A549 (cell line): ENCODE results near the gene CHMP2B. TPM values are rescaled to one million over a fixed set of nuclear protein-coding genes. Genes with fewer than 3 reads are reported as not detected.

ENCODE experiments used
- ATAC-seq, 2 experiments: fragments of 200-7000 bp in 1 of 2; fragments of >200 bp in 1 of 2; cut with Nextera tagmentation in 1 of 2; cut with Tn5 transposase in 1 of 2; 3 replicates each; pipeline versions ENCODE4 v1.8.0 to v1.9.1; 2018 to 2020; ENCODE audit warnings: mild to moderate bottlenecking in 1 of 2, moderate library complexity in 1 of 2
- CTCF ChIA-PET: fragments of 300-600 bp; sonication (Branson Sonifier 250); formaldehyde crosslinking; extraction: SDS; loops from one replicate; lab custom pipeline; 2021; ENCODE audit warnings: antibody characterized with exemption, inconsistent platforms; lab: Yijun Ruan, JAX
- POLR2A ChIA-PET: fragments of 350-600 bp; formaldehyde crosslinking; extraction: SDS; loops from one replicate; lab custom pipeline; 2021; ENCODE audit warnings: antibody characterized with exemption, inconsistent platforms; lab: Yijun Ruan, JAX
- DNase-seq, 2 experiments: peaks; one replicate each; pipeline versions ENCODE4 v3.0.0 to v3.0.0-alpha.2; 2011 to 2016; ENCODE audit warnings: low read depth in 1 of 2, low spot score in 1 of 2
- FAIRE-seq: peaks from 2 replicates; lab custom pipeline; 2011; peaks lifted over from hg19 to GRCh38; lab: Jason Lieb, UNC
- H3K27ac ChIP-seq, 2 experiments: fragments of >200 bp; sonication (Bioruptor Twin); formaldehyde crosslinking; 3 replicates each; pipeline ENCODE4 v1.5.1; 2016 to 2017
- H3K4me1 ChIP-seq: fragments of >200 bp; sonication (Bioruptor Twin); formaldehyde crosslinking; 3 replicates; pipeline ENCODE4 v1.6.1; 2016
- H3K4me2 ChIP-seq: fragments of >200 bp; sonication (Bioruptor Twin); formaldehyde crosslinking; 3 replicates; pipeline ENCODE4 v1.6.1; 2016
- H3K4me3 ChIP-seq: fragments of >200 bp; sonication (Bioruptor Twin); formaldehyde crosslinking; 3 replicates; pipeline ENCODE4 v1.5.1; 2016
- H3K9me3 ChIP-seq: fragments of >200 bp; sonication (Bioruptor Twin); formaldehyde crosslinking; 3 replicates; pipeline ENCODE4 v1.6.1; 2016
- CTCF ChIP-seq: fragments of >200 bp; sonication (Bioruptor Twin); formaldehyde crosslinking; IDR thresholded peaks from 3 replicates; pipeline ENCODE4 v1.5.1; 2016
- E2F6 ChIP-seq: IDR thresholded peaks from 2 replicates; pipeline ENCODE4 v1.6.1; 2012; ENCODE audit warnings: low read depth, borderline replicate concordance
- ELK1 ChIP-seq: fragments of 150-350 bp; IDR thresholded peaks from 2 replicates; pipeline ENCODE4 v1.6.1; 2014; ENCODE audit warnings: low read depth, mild to moderate bottlenecking, low read length
- FOSB ChIP-seq: fragments of 250-450 bp; sonication (Bioruptor Pico); IDR thresholded peaks from 2 replicates; pipeline ENCODE4 v1.5.0; 2020; ENCODE audit warnings: mild to moderate bottlenecking, moderate library complexity
- FOXS1 ChIP-seq: fragments of 250-450 bp; sonication (Bioruptor Pico); IDR thresholded peaks from 2 replicates; pipeline ENCODE4 v1.5.0; 2020; ENCODE audit warnings: mild to moderate bottlenecking, moderate library complexity
- GATA3 ChIP-seq: IDR thresholded peaks from 2 replicates; pipeline ENCODE4 v1.6.1; 2012; ENCODE audit warnings: borderline replicate concordance
- HDAC2 ChIP-seq: fragments of 200-600 bp; sonication (generic); IDR thresholded peaks from 2 replicates; pipeline ENCODE4 v1.6.1; 2016
- HEYL ChIP-seq: fragments of 250-450 bp; sonication (Bioruptor Pico); IDR thresholded peaks from 2 replicates; pipeline ENCODE4 v1.8.0; 2021; ENCODE audit warnings: mild to moderate bottlenecking, moderate library complexity
- HOXA7 ChIP-seq: fragments of 250-450 bp; sonication (Bioruptor Pico); IDR thresholded peaks from 2 replicates; pipeline ENCODE4 v1.5.0; 2020; ENCODE audit warnings: mild to moderate bottlenecking, moderate library complexity
- HOXB13 ChIP-seq: fragments of 250-450 bp; sonication (Bioruptor Pico); IDR thresholded peaks from 2 replicates; pipeline ENCODE4 v1.5.0; 2020; ENCODE audit warnings: low read depth, mild to moderate bottlenecking, moderate library complexity
- JUN ChIP-seq, 2 experiments: fragments of >200 bp; sonication (Bioruptor Twin); formaldehyde crosslinking; IDR thresholded peaks; 2 replicates in 1 of 2; 3 replicates in 1 of 2; pipeline ENCODE4 v1.6.1; 2016 to 2017
- KDM5A ChIP-seq: fragments of 200-600 bp; sonication (generic); IDR thresholded peaks from 2 replicates; pipeline ENCODE4 v1.6.1; 2016; ENCODE audit warnings: antibody characterized with exemption, mild to moderate bottlenecking
- MAFK ChIP-seq: fragments of 450-650 bp; IDR thresholded peaks from 2 replicates; pipeline ENCODE4 v1.6.1; 2014; ENCODE audit not compliant: partially characterized antibody
- MAX ChIP-seq: IDR thresholded peaks from 2 replicates; pipeline ENCODE4 v1.6.1; 2012
- MYC ChIP-seq: IDR thresholded peaks from 2 replicates; pipeline ENCODE4 v1.6.1; 2012; ENCODE audit warnings: mild to moderate bottlenecking, inconsistent platforms, low read length, improper control_type of control experiment, borderline replicate concordance
- NFE2L2 ChIP-seq: fragments of 150-350 bp; conservative IDR thresholded peaks from 2 replicates; pipeline ENCODE4 v1.6.1; 2014; ENCODE audit warnings: low read length
- NPAS2 ChIP-seq: fragments of 250-450 bp; sonication (Bioruptor Pico); IDR thresholded peaks from 2 replicates; pipeline ENCODE4 v1.8.0; 2022; ENCODE audit warnings: mild to moderate bottlenecking, moderate library complexity, borderline replicate concordance
- NR3C1 ChIP-seq: fragments of >200 bp; sonication (Bioruptor Twin); formaldehyde crosslinking; IDR thresholded peaks from 3 replicates; pipeline ENCODE4 v1.6.1; 2017
- POLR2A ChIP-seq: IDR thresholded peaks from 2 replicates; pipeline ENCODE4 v1.6.1; 2012; ENCODE audit warnings: mild to moderate bottlenecking, low read length
- POLR2AphosphoS2 ChIP-seq: conservative IDR thresholded peaks from 2 replicates; pipeline ENCODE4 v1.6.1; 2012; ENCODE audit warnings: low read length, improper control_type of control experiment, inconsistent platforms
- RCOR1 ChIP-seq: fragments of 150-350 bp; IDR thresholded peaks from 2 replicates; pipeline ENCODE4 v1.6.1; 2014; ENCODE audit warnings: antibody characterized with exemption, low read length, low read depth
- SMC3 ChIP-seq: fragments of >200 bp; sonication (Bioruptor Twin); formaldehyde crosslinking; IDR thresholded peaks from 3 replicates; pipeline ENCODE4 v1.6.1; 2018; ENCODE audit warnings: inconsistent platforms
- SREBF2 ChIP-seq: fragments of 450-650 bp; IDR thresholded peaks from 2 replicates; pipeline ENCODE4 v1.6.1; 2014; ENCODE audit warnings: mild to moderate bottlenecking, moderate library complexity
- TFCP2L1 ChIP-seq: fragments of 250-450 bp; sonication (Bioruptor Pico); IDR thresholded peaks from 2 replicates; pipeline ENCODE4 v1.5.0; 2021; ENCODE audit warnings: mild to moderate bottlenecking
- ZC3H11A ChIP-seq: fragments of 450-650 bp; IDR thresholded peaks from 2 replicates; pipeline ENCODE4 v1.6.1; 2014; ENCODE audit warnings: antibody characterized with exemption, mild to moderate bottlenecking
- ZFP36 ChIP-seq: fragments of 450-650 bp; IDR thresholded peaks from 2 replicates; pipeline ENCODE4 v1.6.1; 2014; ENCODE audit warnings: borderline replicate concordance; ENCODE audit not compliant: partially characterized antibody
- ZSCAN20 ChIP-seq: fragments of 250-450 bp; sonication (Bioruptor Pico); IDR thresholded peaks from 2 replicates; pipeline ENCODE4 v1.8.0; 2022; ENCODE audit warnings: mild to moderate bottlenecking, moderate library complexity
- WGBS: methylation state at CpG from one replicate; pipeline ENCODE4 v1.1.6; 2017; ENCODE audit errors: missing lambda C conversion rate; 5-methylcytosine and 5-hydroxymethylcytosine counted together
- polyA plus RNA-seq, 4 experiments: library from polyadenylated mRNA; depleted of rRNA in 3 of 4; stranded (reverse); fragments of >200 nt; fragmentation: RNase III in 1 of 4; extraction: RNeasy Plus Mini Kit Qiagen cat#74134 plus additional on column Dnase treatment in 1 of 4; gene quantifications; 2 replicates in 3 of 4; 3 replicates in 1 of 4; pipeline ENCODE4 v1.2.3, GENCODE V29; 2011 to 2017

CHMP2B gene
- polyA plus RNA-seq, 2 of the 4 experiments (the other 2 are of a cell fraction) = 57.2 to 85.8 TPM

- TF ChIP-seq NFE2L2 = no peak
- TF ChIP-seq NR3C1 = no peak
- no peak for TF ChIP-seq ZFP36
- TF ChIP-seq MAX = peak; percentile 71
- TF ChIP-seq ELK1 = no peak
- no peak for TF ChIP-seq ZC3H11A
- TF ChIP-seq E2F6 = no peak
- no peak for TF ChIP-seq HOXB13 (CRISPR knock-in tag)
- no peak for TF ChIP-seq KDM5A
- TF ChIP-seq SREBF2 = no peak
- peak; percentile 96 for TF ChIP-seq GATA3
- no peak for TF ChIP-seq FOXS1 (CRISPR knock-in tag)
These were observed 19.6 kb upstream of the CHMP2B start (continued) for GRCh38 chr3:87207460-87207859.

- peaks cover 51% of the 10 kb centered on the region for H3K4me1 ChIP-seq
- TF ChIP-seq SMC3 (no peak), JUN (IDR thresholded peaks at IDR 0.05) (no peak), GATA3 (no peak), POLR2A (no peak), FOSB (CRISPR knock-in tag) (no peak), TFCP2L1 (no peak), HEYL (no peak)
- TF ChIP-seq, all 56 proteins: peak for 0
- FAIRE-seq = no peak
- Histone ChIP-seq H3K4me2 (no peak overlapping the region), H3K4me3 (no peak overlapping the region), H3K27ac (peak overlapping the region; percentile 21 to 69; a peak in 4 of 6 replicates), H3K9me3 (no peaks in the 10 kb centered on the region)
- no peak for ATAC-seq
- CTCF ChIA-PET = interaction anchor here (0.9 to 2.3 kb wide), 2 partner anchors 50 to 125 kb away, joined by 4 to 12 read pairs; no protein-coding TSS in a partner anchor
- no peak for DNase-seq
- POLR2A ChIA-PET = interaction anchor here (1.2 kb wide), 1 partner anchor 18 kb away, joined by 3 read pairs; the partner anchor contains the start of gene CHMP2B
- 39% methylated on average over 2 of the region's 2 CpGs for WGBS
These were observed 18.0 kb upstream of the CHMP2B start for GRCh38 chr3:87209111-87209510.

GRCh38 chr3:87218560-87218959 lies 8.5 kb upstream of the CHMP2B start:
- 93% methylated on average over 1 of the region's 1 CpG for WGBS
- no peaks in the 10 kb centered on the region for H3K4me1 ChIP-seq
- ChIA-PET CTCF (no interaction called here), POLR2A (no interaction called here)
- FAIRE-seq (no peak), ATAC-seq (no peak), DNase-seq (no peak)
- no peaks in the 10 kb centered on the region for H3K9me3 ChIP-seq
- no peak overlapping the region for H3K27ac ChIP-seq
- TF ChIP-seq MAFK (peak; percentile 74), HDAC2 (no peak)
- H3K4me2 ChIP-seq = no peak overlapping the region
- no peak overlapping the region for H3K4me3 ChIP-seq

- DNase-seq (no peak), FAIRE-seq (no peak), ATAC-seq (no peak)
- ChIA-PET CTCF (no interaction called here), POLR2A (no interaction called here)
- WGBS = 94% methylated on average over 2 of the region's 2 CpGs
- no peak for TF ChIP-seq POLR2AphosphoS2
- no peak for TF ChIP-seq E2F6
- no peak for TF ChIP-seq HEYL
- no peak for TF ChIP-seq JUN (IDR thresholded peaks at IDR 0.05)
- TF ChIP-seq MYC = no peak
- TF ChIP-seq RCOR1 = no peak
- TF ChIP-seq HOXB13 (CRISPR knock-in tag) = no peak
- no peak for TF ChIP-seq ZSCAN20 (CRISPR knock-in tag)
- no peak for TF ChIP-seq HOXA7 (CRISPR knock-in tag)
- TF ChIP-seq NPAS2 (CRISPR knock-in tag) = no peak
- TF ChIP-seq SREBF2 = no peak
- no peak for TF ChIP-seq NR3C1
- TF ChIP-seq CTCF = no peak
- Histone ChIP-seq H3K27ac (no peak overlapping the region), H3K4me1 (no peaks in the 10 kb centered on the region), H3K4me2 (no peak overlapping the region), H3K4me3 (no peak overlapping the region), H3K9me3 (no peaks in the 10 kb centered on the region)
These were observed 7.5 kb upstream of the CHMP2B start for GRCh38 chr3:87219611-87220010.
